Measurements from ENCODE around the gene ZNF681.

The ZNF681 gene

DNA sequence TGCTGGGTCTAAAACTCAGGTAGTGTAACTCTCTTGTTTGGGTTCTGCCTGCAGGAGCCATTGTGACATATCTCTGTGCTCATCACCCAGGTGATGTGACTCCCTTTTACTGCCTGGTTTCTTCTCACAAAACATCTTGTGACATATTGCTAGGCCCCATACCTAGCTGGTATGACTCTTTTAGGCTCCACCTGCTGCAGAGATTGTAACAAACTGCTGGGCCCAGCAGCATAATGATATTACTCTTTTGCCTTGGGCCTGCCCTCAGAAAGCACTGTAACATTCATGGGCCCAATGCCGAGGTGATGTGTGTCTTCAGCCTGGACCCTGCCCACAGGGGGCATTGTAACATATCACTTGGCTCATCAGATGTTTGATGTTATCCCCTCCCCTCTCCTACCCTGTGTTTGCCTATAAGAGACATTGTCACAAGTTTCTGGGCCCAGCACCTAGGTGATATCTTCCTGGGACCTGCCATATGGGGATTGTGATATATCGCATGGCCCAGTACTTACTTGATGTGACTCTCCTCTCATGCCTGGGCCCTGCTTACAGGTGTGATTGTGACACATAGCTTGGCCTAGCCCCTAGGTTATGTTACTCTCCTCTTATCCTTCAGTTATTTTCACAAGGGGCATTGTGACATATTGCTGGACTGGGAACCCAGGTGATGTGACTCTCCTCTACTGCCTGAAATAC lies 18.0 kb upstream of the ZNF681 start:
- no peak overlapping the region for H3K27ac ChIP-seq (ENCODE audit: low read depth, low read length, poor library complexity, severe bottlenecking)
- H3K4me3 ChIP-seq (ENCODE audit: low read depth, low read length, poor library complexity, severe bottlenecking): no peak overlapping the region
- peaks cover 2% of the 10 kb centered on the region; the same call in 1 of the 2 replicates for H3K9me3 ChIP-seq (ENCODE audit: low read length)
- no peak overlapping the region for H3K9ac ChIP-seq (ENCODE audit: low read length)
- TF ChIP-seq, protein P1, sequence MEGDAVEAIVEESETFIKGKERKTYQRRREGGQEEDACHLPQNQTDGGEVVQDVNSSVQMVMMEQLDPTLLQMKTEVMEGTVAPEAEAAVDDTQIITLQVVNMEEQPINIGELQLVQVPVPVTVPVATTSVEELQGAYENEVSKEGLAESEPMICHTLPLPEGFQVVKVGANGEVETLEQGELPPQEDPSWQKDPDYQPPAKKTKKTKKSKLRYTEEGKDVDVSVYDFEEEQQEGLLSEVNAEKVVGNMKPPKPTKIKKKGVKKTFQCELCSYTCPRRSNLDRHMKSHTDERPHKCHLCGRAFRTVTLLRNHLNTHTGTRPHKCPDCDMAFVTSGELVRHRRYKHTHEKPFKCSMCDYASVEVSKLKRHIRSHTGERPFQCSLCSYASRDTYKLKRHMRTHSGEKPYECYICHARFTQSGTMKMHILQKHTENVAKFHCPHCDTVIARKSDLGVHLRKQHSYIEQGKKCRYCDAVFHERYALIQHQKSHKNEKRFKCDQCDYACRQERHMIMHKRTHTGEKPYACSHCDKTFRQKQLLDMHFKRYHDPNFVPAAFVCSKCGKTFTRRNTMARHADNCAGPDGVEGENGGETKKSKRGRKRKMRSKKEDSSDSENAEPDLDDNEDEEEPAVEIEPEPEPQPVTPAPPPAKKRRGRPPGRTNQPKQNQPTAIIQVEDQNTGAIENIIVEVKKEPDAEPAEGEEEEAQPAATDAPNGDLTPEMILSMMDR (IDR thresholded peaks at IDR 0.05; ENCODE audit: low read length): no peak
- TF ChIP-seq EZH2 (IDR thresholded peaks at IDR 0.05; ENCODE audit: borderline replicate concordance, low read length): no peak
- no peak overlapping the region for H2AFZ ChIP-seq (ENCODE audit: low read length)
- H3K36me3 ChIP-seq (ENCODE audit: insufficient read depth, low read length): peaks cover 85% of the 10 kb centered on the region
- no peaks in the 10 kb centered on the region for H3K9me2 ChIP-seq (ENCODE audit: low read depth, low read length)
- no peaks in the 10 kb centered on the region for H3K79me2 ChIP-seq (ENCODE audit: insufficient read depth, low read length)
- H4K20me1 ChIP-seq (ENCODE audit: insufficient read depth, low read length): no peaks in the 10 kb centered on the region
- no peaks in the 10 kb centered on the region for H3K27me3 ChIP-seq (ENCODE audit: insufficient read depth, low read length)
- no peaks in the 10 kb centered on the region for H3F3A ChIP-seq (ENCODE audit: insufficient read depth, low read length)
- no peak overlapping the region for H3K4me2 ChIP-seq (ENCODE audit: low read length)
- no peaks in the 10 kb centered on the region for H3K4me1 ChIP-seq (ENCODE audit: insufficient read depth, low read length, severe bottlenecking)

DNA sequence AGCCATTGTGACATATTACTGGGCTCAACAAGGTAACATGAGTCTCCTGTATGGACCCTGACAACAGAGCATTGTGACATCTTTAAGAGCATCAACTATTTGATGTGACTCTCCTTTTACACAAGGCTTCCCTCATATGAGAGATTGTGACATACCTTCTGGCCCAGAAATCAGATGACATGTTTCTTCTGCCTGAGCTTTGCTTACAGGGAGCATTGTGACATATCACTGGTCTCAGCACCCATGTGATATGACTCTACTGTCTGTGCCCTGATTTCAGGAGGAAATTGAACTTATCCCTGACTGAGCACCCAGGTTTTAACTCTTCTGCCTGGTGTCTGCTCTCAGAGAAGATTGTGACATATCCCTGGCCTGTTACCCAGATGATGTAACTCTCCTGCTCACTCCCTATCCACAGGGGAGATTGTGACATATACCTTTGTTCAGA lies 15.9 kb upstream of the ZNF681 start:
- Histone ChIP-seq H3K4me1 (ENCODE audit: insufficient read depth, low read length, severe bottlenecking) (no peaks in the 10 kb centered on the region), H3K9me3 (ENCODE audit: low read length) (no peaks in the 10 kb centered on the region), H3K79me2 (ENCODE audit: insufficient read depth, low read length) (0 out of 2 replicates have a peak, but pooled peaks cover 3% of the 10 kb centered on the region), H2AFZ (ENCODE audit: low read length) (no peak overlapping the region), H3K36me3 (ENCODE audit: insufficient read depth, low read length) (peaks cover 87% of the 10 kb centered on the region), H4K20me1 (ENCODE audit: insufficient read depth, low read length) (no peaks in the 10 kb centered on the region), H3K27ac (ENCODE audit: low read depth, low read length, poor library complexity, severe bottlenecking) (no peak overlapping the region), H3K9ac (ENCODE audit: low read length) (no peak overlapping the region), H3K4me2 (ENCODE audit: low read length) (no peak overlapping the region), H3F3A (ENCODE audit: insufficient read depth, low read length) (no peaks in the 10 kb centered on the region), H3K27me3 (ENCODE audit: insufficient read depth, low read length) (no peaks in the 10 kb centered on the region), H3K9me2 (ENCODE audit: low read depth, low read length) (no peaks in the 10 kb centered on the region), H3K4me3 (ENCODE audit: low read depth, low read length, poor library complexity, severe bottlenecking) (no peak overlapping the region)
- TF ChIP-seq, protein P1 (IDR thresholded peaks at IDR 0.05; ENCODE audit: low read length): no peak
- TF ChIP-seq EZH2 (IDR thresholded peaks at IDR 0.05; ENCODE audit: borderline replicate concordance, low read length): no peak

DNA sequence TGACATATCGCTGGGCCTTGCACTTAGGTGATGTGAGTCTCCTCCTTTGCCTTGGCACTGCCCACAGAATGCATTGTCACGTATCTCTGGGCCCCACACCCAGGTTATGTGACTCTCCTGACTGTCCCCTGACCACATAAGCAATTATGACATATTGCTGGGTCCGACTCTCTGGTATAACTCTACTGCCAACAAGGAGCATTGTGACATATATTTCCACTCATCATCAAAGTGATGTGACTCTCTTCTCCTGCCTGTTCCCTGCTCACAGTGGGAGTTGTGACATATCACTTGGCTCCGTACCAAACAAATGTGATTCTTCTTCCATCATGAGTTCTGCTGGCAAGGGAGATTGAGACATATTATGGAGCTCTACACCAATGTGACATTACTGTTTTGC lies 15.4 kb upstream of the ZNF681 start:
- Histone ChIP-seq H3K9ac (ENCODE audit: low read length) (no peak overlapping the region), H3K9me2 (ENCODE audit: low read depth, low read length) (no peaks in the 10 kb centered on the region), H3K4me1 (ENCODE audit: insufficient read depth, low read length, severe bottlenecking) (no peaks in the 10 kb centered on the region), H3K36me3 (ENCODE audit: insufficient read depth, low read length) (peaks cover 88% of the 10 kb centered on the region), H3K4me3 (ENCODE audit: low read depth, low read length, poor library complexity, severe bottlenecking) (no peak overlapping the region), H3K9me3 (ENCODE audit: low read length) (no peaks in the 10 kb centered on the region), H4K20me1 (ENCODE audit: insufficient read depth, low read length) (no peaks in the 10 kb centered on the region), H3K27ac (ENCODE audit: low read depth, low read length, poor library complexity, severe bottlenecking) (no peak overlapping the region), H2AFZ (ENCODE audit: low read length) (no peak overlapping the region), H3K79me2 (ENCODE audit: insufficient read depth, low read length) (0 out of 2 replicates have a peak, but pooled peaks cover 3% of the 10 kb centered on the region), H3F3A (ENCODE audit: insufficient read depth, low read length) (no peaks in the 10 kb centered on the region), H3K27me3 (ENCODE audit: insufficient read depth, low read length) (no peaks in the 10 kb centered on the region), H3K4me2 (ENCODE audit: low read length) (no peak overlapping the region)
- TF ChIP-seq, protein P1 (IDR thresholded peaks at IDR 0.05; ENCODE audit: low read length): no peak
- TF ChIP-seq EZH2 (IDR thresholded peaks at IDR 0.05; ENCODE audit: borderline replicate concordance, low read length): no peak
